Skeletal muscle cell (primary cell): ENCODE measurements around the gene UBN1.
"Not testable (repeated sequence)": the region's sequence is repeated elsewhere in the genome, so short reads cannot be mapped to it uniquely, and the experiment has no call there.

Experiments
- DNase-seq: peaks from one replicate; pipeline ENCODE4 v3.0.0-alpha.2; 2010; ENCODE audit warnings: low read depth
- H3K4me3 ChIP-seq: 2 replicates; pipeline ENCODE4 v1.5.1; 2011; ENCODE audit warnings: low read depth, mild to moderate bottlenecking, control low read depth, low read length, moderate library complexity

Gene UBN1

DNA sequence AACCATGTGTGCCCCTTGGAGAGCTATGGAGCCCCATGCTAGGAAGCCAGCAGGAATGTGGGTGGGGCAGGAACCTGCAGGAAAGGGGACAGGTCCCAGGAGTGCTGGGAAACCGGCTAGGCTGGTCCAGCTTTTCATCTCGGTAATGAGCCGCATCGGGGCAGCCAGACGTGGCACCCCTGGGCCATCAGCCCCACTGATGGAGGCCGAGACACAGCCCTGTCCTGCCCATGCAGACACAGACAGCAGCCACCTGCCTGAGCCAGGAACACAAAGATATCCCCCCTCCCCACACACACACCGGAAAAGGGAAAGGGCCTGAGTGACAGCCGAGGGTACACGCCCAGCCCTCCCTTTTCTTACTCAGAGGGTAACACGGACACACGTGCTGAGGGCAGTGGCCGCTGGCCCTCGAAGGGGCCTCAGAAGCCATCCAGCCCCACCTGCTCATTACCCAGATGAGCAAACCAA is 71.5 kb downstream of the UBN1 start:
- H3K4me3 ChIP-seq, result no peak overlapping the region
- DNase-seq, result no peak

- DNase-seq, result no peak
- no peak overlapping the region for H3K4me3 ChIP-seq
Observed at GRCh38 chr16:4920826-4921225, 73.5 kb downstream of the UBN1 start.

DNA sequence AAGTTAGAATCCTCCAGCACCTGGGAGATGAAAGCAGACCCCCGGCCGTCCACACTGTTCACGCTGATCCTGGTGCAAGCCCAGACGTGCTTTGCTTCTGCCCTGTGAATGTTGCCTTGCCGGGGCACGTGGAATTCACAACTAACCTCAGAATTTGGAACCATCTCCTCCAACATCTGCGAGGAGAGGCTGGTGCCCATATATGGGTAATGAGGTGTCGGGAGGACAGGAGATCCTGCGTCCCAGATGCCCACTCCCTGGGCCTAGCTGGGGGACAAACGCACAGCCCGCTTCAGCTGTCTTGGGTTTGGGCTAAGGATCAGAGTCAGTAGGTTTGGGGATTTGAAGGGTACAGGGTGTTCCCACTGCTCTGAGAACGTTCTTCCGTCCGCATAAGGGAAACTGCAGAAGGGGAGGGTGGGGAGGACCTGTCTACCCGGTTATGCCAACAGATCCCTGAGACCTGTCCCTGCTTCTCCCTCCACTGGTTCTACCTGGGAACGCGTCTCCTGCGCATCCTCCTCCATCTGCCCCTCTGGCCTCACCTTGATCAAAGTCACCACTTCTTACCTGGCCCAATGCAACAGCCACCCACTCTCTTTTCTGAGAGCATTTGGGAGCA is 75.6 kb downstream of the UBN1 start:
- no peak for DNase-seq
- H3K4me3 ChIP-seq, result no peak overlapping the region

GRCh38 chr16:4923853-4924252 is 76.6 kb downstream of the UBN1 start:
- no peak overlapping the region for H3K4me3 ChIP-seq
- DNase-seq, result no peak

DNA sequence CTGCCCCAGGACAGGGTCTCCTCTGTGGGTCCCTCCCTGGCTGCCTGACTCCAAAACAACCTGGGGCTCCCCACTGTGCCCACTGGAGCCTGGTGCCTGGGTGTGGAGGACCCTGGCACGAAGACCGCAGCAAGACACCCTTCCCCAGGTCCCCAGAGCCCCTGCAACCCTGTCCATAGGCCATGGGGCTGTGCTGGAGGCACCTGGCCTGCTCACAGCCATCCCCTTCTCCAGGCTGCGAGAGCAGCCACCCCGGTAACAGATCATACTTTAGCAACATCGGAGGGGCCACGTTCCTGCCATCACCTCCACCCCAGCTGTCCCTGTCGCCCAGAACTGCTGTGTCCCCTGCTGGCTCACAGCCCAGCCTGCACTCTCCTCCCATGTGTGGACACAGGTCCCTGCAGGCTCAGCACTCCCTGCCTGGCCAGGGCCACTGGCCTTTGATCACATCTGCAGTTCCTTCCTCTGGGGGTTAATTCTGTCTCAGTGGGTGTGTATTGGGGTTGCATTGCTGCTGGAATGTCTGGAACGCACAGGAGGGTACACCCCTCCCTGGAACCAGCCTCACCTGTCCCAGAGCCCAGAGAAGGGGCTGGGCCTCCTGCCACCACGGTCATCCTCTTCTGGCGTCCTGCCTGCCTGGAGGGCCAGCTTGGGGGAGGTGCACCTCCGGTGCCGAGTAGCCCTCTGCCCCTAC is 77.5 kb downstream of the UBN1 start:
- DNase-seq, result no peak
- H3K4me3 ChIP-seq, result no peak overlapping the region

DNA sequence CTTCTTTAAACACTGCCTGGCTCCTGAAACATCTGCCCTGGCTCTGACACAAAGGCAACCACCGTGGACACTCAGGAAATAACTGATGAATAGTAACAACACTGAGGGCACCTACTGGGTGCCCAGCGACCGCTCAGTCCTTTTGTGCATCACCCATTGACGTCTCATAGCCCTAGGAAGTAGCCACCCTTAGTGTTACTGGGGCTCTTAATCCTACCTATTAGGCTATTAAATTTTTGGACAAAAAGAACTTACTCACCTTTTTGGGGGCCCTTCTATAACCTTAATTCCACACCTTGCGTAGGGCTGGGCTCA is 78.0 kb downstream of the UBN1 start:
- no peak for DNase-seq
- no peak overlapping the region for H3K4me3 ChIP-seq

GRCh38 chr16:4925791-4926190 is 78.5 kb downstream of the UBN1 start:
- no peak for DNase-seq
- no peak overlapping the region for H3K4me3 ChIP-seq

DNA sequence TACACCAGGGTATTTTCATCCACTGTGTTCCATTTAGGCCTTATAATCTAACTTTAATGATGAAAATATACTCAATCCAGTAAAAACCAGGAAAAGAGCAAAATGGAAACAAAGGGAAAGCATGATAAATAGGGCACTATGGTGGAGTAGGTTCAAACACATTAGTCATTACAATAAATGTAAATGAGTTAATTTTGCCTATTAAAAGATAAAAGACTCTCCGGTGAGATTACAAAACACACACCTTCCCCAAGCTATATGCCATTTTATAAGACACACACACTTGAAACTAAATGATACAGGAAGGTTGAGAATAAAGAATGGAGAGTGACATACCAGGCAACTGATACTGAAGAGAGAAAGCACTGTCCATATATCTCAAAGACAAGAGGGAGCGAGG is 79.6 kb downstream of the UBN1 start:
- no peak for DNase-seq
- H3K4me3 ChIP-seq, result no peak overlapping the region

DNA sequence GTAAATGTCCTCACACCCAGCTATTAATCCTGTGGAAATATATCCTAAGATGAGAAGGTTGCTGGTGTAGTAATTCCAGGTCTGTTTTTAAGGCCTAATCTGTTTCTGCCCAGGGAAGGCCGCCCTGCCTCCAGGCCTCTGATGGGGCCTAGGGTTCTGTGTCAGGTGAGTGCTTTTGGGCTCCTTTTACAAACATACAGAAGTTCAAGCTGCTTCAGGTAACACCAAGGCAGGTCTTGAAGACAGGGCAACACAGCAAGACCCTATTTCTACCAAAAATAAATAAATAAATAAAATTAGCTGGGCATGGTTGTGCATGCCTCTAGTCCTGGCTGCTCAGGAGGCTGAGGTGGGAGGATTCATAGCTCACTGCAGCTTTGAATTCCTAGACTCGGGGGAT is 80.4 kb downstream of the UBN1 start:
- H3K4me3 ChIP-seq, result no peak overlapping the region
- no peak for DNase-seq

- H3K4me3 ChIP-seq, result no peak overlapping the region
- DNase-seq, result no peak
Observed at GRCh38 chr16:4928227-4928626, 80.9 kb downstream of the UBN1 start.

DNA sequence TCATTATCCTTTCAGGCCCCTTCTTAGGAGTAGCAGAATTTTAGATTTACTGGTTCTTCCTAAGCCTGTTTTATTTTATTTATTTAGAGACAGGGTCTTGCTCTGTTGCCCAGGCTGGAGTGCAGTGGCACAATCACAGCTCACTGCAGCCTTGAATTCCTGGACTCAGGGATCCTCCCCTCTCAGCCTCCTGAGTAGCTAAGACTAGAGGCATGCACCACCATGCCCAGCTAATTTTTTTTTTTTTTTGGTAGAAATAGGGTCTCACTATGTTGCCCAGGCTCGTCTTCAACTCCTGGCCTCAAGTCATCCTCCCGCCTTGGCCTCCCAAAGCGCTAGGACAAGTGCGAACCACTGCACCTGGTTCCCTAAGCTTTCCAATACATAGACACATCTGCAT is 82.3 kb downstream of the UBN1 start:
- not testable (repeated sequence) for DNase-seq, H3K4me3 ChIP-seq

DNA sequence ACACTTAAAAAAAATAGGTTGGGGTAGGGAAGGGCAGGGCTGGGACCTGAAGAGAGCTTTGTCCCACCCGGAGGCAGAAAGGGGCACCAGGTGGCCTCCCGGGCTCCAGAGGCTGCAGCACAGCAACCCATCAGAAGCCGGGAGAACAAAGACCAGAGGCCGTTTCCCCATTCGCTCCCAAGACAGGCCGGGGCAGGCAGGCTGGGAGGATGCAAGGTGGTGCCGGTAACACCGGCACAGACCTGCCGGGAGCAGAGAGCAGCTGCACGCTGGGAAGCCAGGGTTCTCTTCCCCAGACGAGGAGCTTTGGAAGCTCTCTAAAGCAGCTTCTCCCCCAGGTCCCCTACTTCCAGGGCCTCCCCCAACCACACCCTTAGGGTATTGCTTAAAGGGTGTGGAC is 84.1 kb downstream of the UBN1 start:
- H3K4me3 ChIP-seq, result no peak overlapping the region
- DNase-seq, result no peak
